ENCODE measurements around the gene CEP72.
"Not testable (repeated sequence)": the region's sequence is repeated elsewhere in the genome, so short reads cannot be mapped to it uniquely, and the experiment has no call there.

The CEP72 gene

GRCh38 chr5:671459-672328 lies 59.6 kb downstream of the CEP72 start:
- DNase-seq (ENCODE audit: insufficient read length, low spot score): peak; percentile 79
- FAIRE-seq: no peak
- TF ChIP-seq POLR2A (IDR thresholded peaks at IDR 0.05; ENCODE audit: low read depth, low read length): no peak

GRCh38 chr5:672329-673160 lies 60.4 kb downstream of the CEP72 start:
- TF ChIP-seq POLR2A (IDR thresholded peaks at IDR 0.05; ENCODE audit: low read depth, low read length): no peak
- FAIRE-seq (no peak), DNase-seq (ENCODE audit: insufficient read length, low spot score) (peak; percentile 75)

DNA sequence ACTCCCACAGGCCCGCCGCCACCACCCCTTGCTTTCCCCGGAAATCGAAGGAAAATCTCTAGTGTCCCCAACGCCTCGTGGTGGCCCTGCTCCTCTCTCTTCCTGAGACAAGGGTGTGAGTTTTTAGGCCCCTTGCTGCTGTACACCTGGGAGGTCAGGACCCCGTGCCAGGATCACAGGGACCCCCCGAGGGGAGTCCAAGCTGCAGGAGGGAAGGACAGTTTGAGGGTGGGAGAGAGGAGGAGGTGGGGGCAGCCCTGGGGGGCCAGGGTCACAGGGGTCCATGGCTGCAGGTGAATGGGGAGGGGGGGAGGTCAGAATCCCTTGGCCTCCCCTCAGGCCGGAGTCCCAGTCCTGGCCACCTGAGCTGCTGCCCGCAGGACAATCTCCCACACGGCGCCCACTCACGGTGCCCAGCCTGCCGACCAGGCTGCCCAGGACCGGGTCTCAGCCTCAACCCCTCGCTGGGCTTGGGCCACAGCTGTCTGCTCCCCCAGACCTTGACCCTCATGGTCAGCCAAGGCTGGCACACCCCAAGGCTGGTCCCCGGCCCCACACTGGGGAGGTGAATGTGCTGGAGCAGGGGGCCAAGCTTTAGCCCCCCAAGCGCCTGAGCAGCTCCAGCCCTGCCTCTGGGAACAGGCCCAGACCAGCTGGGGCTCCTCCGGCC lies 61.2 kb downstream of the CEP72 start:
- TF ChIP-seq POLR2A (IDR thresholded peaks at IDR 0.05; ENCODE audit: low read depth, low read length): no peak
- no peak for DNase-seq (ENCODE audit: insufficient read length, low spot score)
- no peak for FAIRE-seq

DNA sequence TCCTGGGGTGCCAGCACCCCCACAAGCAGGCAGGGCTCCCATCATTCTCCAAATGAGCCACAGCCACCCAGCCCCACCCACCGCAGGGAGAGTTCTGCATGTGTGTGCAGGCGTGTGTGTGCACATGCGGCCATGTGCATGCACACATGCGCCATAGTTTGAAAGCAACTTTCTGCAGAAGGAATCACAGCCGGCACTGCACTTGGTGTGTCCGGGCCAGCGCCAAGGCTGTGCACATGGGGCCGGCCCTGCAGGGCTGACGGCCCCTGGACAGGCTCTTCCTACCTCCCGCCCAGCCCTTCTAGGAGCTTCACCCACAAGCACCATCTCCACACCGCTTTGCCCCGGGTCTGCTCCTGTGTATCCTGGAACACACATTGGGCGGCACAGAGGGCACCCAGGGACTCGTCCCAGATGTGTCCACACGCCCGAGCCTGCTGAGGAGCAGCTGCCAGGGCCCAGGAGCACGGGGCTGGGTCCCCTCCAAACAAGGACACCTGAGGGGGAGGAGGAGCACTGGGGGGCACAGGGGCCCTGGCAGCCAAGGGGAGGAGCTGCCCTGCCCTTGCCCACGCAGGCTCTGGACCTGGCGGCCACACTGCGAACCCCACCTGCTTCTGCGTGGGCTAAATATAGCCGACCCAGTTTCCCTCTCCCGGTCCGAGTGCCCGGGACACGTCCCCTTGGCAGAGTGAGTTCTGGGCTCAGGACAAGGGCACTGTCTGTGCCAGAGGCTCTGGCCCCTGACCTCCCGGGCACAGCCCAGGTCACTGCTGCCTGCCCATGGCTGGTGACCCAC lies 61.9 kb downstream of the CEP72 start:
- FAIRE-seq: no peak
- TF ChIP-seq POLR2A (IDR thresholded peaks at IDR 0.05; ENCODE audit: low read depth, low read length): no peak
- DNase-seq (ENCODE audit: insufficient read length, low spot score): no peak

DNA sequence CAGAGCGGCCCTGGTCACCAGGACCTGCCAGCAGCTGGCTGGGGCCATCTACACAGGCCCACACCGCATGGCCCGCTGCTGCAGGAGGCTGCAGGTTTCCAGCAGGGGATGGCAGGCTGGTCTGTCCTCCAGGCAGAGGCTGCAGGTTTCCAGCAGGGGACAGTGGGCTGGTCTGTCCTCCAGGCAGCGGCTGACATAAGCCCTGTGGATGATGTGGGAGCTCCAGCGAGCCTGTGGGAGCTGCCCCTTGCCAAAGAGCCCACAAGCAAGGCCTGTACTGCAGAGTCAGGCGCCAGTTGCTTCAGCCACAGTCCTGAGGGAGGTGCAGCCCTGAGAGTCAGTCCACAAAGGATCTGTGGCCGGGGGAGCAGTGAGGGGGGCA lies 62.5 kb downstream of the CEP72 start:
- DNase-seq (ENCODE audit: insufficient read length, low spot score): no peak
- no peak for TF ChIP-seq POLR2A (IDR thresholded peaks at IDR 0.05; ENCODE audit: low read depth, low read length)
- FAIRE-seq: no peak

GRCh38 chr5:675111-675870 lies 63.2 kb downstream of the CEP72 start:
- DNase-seq (ENCODE audit: insufficient read length, low spot score): no peak
- no peak for FAIRE-seq
- no peak; the same call in 1 of the 2 replicates for TF ChIP-seq POLR2A (IDR thresholded peaks at IDR 0.05; ENCODE audit: low read depth, low read length)

- TF ChIP-seq POLR2A (IDR thresholded peaks at IDR 0.05; ENCODE audit: low read depth, low read length): no peak
- DNase-seq (ENCODE audit: insufficient read length, low spot score) (no peak), FAIRE-seq (no peak)
These were observed 63.9 kb downstream of the CEP72 start for GRCh38 chr5:675871-676698.

GRCh38 chr5:676699-677076 lies 64.5 kb downstream of the CEP72 start:
- 0 out of 2 replicates have a peak, but pooled peaks have one; percentile 14 for TF ChIP-seq POLR2A (IDR thresholded peaks at IDR 0.05; ENCODE audit: low read depth, low read length)
- no peak for DNase-seq (ENCODE audit: insufficient read length, low spot score)
- FAIRE-seq: no peak

DNA sequence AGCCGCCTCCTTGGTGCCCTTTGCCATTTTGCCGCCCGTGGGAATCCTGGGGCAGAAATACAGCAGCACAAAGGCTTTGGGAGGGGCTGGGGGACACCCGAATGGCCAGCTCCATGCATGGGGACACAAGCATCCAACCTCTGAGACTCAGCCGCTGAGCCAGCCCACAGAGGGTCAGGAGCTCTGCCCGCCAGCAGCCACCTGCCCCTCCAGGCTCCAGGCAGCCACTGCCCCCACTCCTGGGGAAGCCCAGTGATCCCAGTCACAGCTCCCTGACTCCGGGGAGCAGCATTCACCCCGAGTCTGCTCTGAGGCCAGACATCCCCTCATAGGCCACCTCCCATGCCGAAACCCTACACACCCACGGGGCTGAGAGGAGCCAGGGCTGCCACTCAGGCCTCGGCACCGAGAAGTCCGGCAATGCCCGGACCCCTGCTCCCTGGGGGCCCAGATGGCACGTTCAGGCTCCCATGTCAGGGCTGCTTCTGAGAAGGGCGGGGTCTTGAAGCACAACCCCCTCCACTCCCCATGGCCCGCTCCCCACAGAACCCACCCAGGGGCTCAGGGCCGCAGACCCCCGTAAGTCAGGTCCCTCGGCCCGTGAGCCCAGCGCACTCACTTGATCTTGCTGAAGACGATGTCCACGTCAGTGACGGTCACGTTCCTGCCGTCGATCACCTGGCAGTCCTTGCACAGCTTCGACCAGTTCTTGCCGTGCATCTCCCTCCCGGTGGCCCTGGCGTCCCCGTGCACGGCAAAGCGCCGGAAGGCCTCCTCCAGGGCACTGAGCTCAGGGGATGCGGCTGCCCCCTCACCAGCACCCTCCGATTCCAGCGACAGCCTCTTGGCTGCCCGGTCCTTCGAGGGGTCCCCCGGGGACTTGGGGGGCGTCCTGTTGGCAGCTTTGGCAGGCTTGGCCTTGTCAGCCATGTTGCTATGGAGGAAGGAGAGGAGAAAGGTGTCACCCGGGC lies 65.3 kb downstream of the CEP72 start:
- no peak for FAIRE-seq
- TF ChIP-seq POLR2A (IDR thresholded peaks at IDR 0.05; ENCODE audit: low read depth, low read length): no peak

DNA sequence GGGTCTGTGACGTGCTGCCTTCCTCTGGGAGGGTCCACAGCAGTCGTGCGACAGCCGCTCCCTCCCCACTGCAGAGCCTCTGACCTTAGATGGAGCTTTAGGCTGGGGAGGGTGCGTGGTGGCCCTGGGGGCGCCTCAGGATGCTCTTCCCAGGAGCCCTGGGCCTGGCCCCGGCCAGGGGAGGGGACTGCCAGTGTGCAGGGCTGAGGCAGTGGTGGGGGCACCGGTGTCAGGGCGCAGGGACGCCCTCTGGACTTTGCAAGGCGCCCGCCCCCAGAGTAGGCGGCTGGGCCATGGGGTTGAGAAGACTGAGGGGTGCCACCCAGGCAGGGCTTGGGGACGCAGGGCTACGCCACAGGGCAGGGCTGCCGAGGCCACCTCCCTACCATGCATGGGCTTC lies 66.4 kb downstream of the CEP72 start:
- DNase-seq (ENCODE audit: insufficient read length, low spot score); FAIRE-seq: not testable (repeated sequence)

More for the DNA sequence above, 65.3 kb downstream of the CEP72 start:
- DNase-seq (ENCODE audit: insufficient read length, low spot score): no peak

DNA sequence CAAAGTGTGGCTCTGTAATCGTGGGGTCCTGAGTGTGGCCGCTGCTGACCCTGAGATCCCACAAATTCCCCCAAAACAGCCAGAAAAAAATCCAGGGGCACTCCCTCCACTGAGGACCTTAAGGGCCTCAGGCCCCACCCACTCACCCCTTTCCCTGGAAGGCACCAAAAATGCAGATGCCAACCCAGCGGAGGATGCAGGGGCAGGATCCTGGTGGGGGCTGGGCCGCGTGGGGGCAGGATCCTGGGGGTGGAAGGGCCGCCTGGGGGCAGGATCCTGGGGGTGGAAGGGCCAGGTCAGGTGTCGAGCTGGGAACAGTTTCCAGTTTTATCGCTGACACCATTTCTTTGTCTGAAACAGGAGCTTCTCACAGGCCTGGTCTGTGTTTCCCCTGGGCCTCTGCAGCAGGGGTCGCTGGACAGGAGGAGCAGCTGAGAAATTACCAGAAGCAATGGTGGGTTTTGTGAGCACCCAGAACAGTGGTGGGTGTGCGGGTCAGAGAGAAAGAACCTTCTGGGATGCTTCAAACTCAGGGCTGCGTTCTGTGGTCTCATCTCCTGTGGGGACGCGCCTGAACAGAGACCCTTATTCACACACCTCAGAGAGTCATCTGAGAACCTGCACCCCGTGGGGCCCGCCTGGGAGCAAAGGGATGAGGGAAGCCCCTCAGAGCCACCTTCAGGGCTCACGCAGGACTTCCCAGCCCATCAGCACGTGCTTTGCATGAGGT lies 67.2 kb downstream of the CEP72 start:
- FAIRE-seq; DNase-seq (ENCODE audit: insufficient read length, low spot score): not testable (repeated sequence)

GRCh38 chr5:680118-680795 lies 68.1 kb downstream of the CEP72 start:
- DNase-seq (ENCODE audit: insufficient read length, low spot score); FAIRE-seq: not testable (repeated sequence)

GRCh38 chr5:680836-681235 lies 68.7 kb downstream of the CEP72 start:
- not testable (repeated sequence) for DNase-seq (ENCODE audit: insufficient read length, low spot score); FAIRE-seq

DNA sequence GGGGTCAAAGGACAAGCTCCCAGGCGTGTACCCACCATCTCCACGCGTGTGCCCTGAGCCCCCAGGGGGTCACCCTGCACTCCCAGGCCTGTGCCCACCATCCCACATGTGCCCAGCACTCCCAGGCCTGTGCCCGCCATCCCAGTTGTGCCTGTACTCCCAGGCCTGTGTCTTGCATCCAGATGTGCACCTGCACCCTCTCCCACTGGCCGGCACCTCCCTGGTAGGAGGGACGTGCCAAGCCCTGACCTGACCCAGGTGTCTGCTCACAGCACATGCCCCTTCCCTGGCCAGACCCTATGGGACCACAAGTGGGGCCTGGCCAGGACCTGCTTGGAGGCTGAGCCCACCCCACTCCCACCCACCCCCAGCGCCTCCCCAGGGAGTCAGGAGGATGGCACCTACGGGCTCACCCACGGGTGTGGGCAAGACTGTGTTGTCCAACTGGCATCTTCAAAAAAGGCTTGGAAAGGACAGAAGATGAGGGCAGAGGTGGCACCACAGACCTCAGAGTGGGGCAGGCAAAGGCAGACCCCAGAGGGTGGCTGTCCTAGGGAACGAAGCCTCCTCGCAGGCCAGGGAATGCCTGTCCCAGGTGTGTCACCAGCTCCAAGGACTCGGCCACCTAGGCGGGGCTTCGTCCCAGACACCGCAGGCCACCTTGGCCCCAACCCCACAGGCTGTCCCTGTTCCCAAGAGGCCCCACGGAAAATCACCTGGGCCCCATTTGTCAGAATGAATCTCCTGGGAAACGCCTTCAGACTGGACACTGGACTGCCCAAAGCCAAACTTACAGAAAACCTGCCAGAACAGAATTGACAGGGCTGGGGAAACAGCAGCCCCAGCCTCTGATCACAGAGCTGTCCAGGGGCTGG lies 69.4 kb downstream of the CEP72 start:
- not testable (repeated sequence) for DNase-seq (ENCODE audit: insufficient read length, low spot score); FAIRE-seq
